Pancreas (tissue), 10 donors: Measurements from ENCODE around the gene SSBP2. TPM values are rescaled to one million over a fixed set of nuclear protein-coding genes. Genes with fewer than 3 reads are reported as not detected.

Experiments
- ATAC-seq, 4 donors: fragments of 200-7000 bp; cut with Tn5 transposase; one replicate each; pipeline versions ENCODE4 v1.8.0 to v1.9.1; 2020; ENCODE audit warnings: mild to moderate bottlenecking in 4 of 4, moderate library complexity in 4 of 4
- DNase-seq, 6 donors: peaks; one replicate each; pipeline ENCODE4 v3.0.0-alpha.2; 2020
- FAIRE-seq: peaks from 2 replicates; lab custom pipeline; 2012; peaks lifted over from hg19 to GRCh38; lab: Jason Lieb, UNC
- H3K27ac ChIP-seq, 4 donors: fragments of 200-600 bp; sonication (generic); 1 replicate in 3 of 4; 2 replicates in 1 of 4; pipeline versions ENCODE4 v1.5.0 to v1.8.0; 2020
- H3K27me3 ChIP-seq, 4 donors: fragments of 200-600 bp; one replicate each; pipeline ENCODE4 v1.8.0; 2021
- H3K36me3 ChIP-seq, 3 donors: fragments of 200-600 bp; sonication (generic) in 1 of 3; one replicate each; pipeline versions ENCODE4 v1.5.0 to v1.8.0; 2020 to 2021
- H3K4me1 ChIP-seq, 3 donors: fragments of 200-600 bp; one replicate each; pipeline ENCODE4 v1.8.0; 2021
- H3K4me3 ChIP-seq, 4 donors: fragments of 200-600 bp; sonication (generic) in 2 of 4; one replicate each; pipeline versions ENCODE4 v1.5.0 to v1.8.0; 2020 to 2021
- H3K9me3 ChIP-seq, 4 donors: fragments of 200-600 bp; one replicate each; pipeline ENCODE4 v1.8.0; 2021
- WGBS, 2 donors: extraction: QIAGEN DNeasy Blood & Tissue Kit; methylation state at CpG; one replicate each; pipeline ENCODE4 v1.1.7; 2013; 5-methylcytosine and 5-hydroxymethylcytosine counted together
- intact Hi-C, 3 donors: fragments of 100-400 bp; cut with DNase I; formaldehyde crosslinking; loops; one replicate each; pipeline versions ENCODE4 v1.11.1 to v1.14.2; 2022
- polyA plus RNA-seq, 2 donors: library from polyadenylated mRNA; stranded (reverse); fragments of 200-250 nt; gene quantifications; one replicate each; pipeline ENCODE4 v1.2.3, GENCODE V29; 2013
- total RNA-seq, 6 donors: library from RNA; stranded (reverse); fragmentation: NEBNext Ultra II Directional in 4 of 6; extraction: Animal tissue kit (Norgen Biotek cat#: 25700) in 4 of 6; gene quantifications; one replicate each; pipeline versions ENCODE4 v1.2.1 to v1.2.4, GENCODE V29; 2021 to 2023
- TF ChIP-seq, protein P1 (sequence below), 4 donors: fragments of 200-600 bp; sonication (generic) in 3 of 4; IDR thresholded peaks; one replicate each; pipeline versions ENCODE4 v1.5.0 to v1.8.0; 2021; ENCODE audit warnings: antibody characterized with exemption in 4 of 4
- donor health status: healthy with polysubstance abuse.
- donor health status: DM: no; HTN: no; CAD: no; lungs with moderate emphysema.
- donor health status: DM: no; HTN: no; CAD: no.
- donor health status: control.
- donor health status: control.
- donor health status: Bipolar disorder and iron deficiency.
- donor health status: DM: yes; HTN: yes; CAD: no.
- donor health status: DM: no; HTN: no; CAD: no.
- donor health status: DM: no; HTN: no; CAD: no.
- donor health status: DM: yes; HTN: yes; CAD: no.

The SSBP2 gene
- total and polyA plus RNA-seq, 8 donors: 8.6 to 20.7 (median 15.8) TPM

- H3K4me3 ChIP-seq: no peak overlapping the region
- FAIRE-seq (no peak), DNase-seq (no peak), ATAC-seq (no peak)
- H3K27ac ChIP-seq: no peak overlapping the region
- TF ChIP-seq, protein P1, sequence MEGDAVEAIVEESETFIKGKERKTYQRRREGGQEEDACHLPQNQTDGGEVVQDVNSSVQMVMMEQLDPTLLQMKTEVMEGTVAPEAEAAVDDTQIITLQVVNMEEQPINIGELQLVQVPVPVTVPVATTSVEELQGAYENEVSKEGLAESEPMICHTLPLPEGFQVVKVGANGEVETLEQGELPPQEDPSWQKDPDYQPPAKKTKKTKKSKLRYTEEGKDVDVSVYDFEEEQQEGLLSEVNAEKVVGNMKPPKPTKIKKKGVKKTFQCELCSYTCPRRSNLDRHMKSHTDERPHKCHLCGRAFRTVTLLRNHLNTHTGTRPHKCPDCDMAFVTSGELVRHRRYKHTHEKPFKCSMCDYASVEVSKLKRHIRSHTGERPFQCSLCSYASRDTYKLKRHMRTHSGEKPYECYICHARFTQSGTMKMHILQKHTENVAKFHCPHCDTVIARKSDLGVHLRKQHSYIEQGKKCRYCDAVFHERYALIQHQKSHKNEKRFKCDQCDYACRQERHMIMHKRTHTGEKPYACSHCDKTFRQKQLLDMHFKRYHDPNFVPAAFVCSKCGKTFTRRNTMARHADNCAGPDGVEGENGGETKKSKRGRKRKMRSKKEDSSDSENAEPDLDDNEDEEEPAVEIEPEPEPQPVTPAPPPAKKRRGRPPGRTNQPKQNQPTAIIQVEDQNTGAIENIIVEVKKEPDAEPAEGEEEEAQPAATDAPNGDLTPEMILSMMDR (IDR thresholded peaks at IDR 0.05): no peak
- H3K27me3 ChIP-seq: no peaks in the 10 kb centered on the region
- intact Hi-C loops: no loop called here
- H3K4me1 ChIP-seq: no peaks in the 10 kb centered on the region
- H3K36me3 ChIP-seq: no peaks in the 10 kb centered on the region
- no peaks in the 10 kb centered on the region for H3K9me3 ChIP-seq
- 95 to 99% methylated on average over 7 of the region's 7 CpGs for WGBS, 2 donors
Measured at GRCh38 chr5:81609810-81610375, 141.0 kb downstream of the SSBP2 start.

GRCh38 chr5:81608976-81609375, 141.9 kb downstream of the SSBP2 start:
- Histone ChIP-seq H3K4me1 (no peaks in the 10 kb centered on the region), H3K36me3 (no peaks in the 10 kb centered on the region), H3K27me3 (no peaks in the 10 kb centered on the region), H3K4me3 (no peak overlapping the region), H3K9me3 (no peaks in the 10 kb centered on the region), H3K27ac (no peak overlapping the region)
- no peak for DNase-seq
- FAIRE-seq: no peak
- ATAC-seq: no peak
- 98 to 100% methylated on average over 1 of the region's 1 CpG for WGBS, 2 donors
- intact Hi-C loops: no loop called here
- TF ChIP-seq, protein P1 (IDR thresholded peaks at IDR 0.05): no peak

GRCh38 chr5:81607693-81608092, 143.2 kb downstream of the SSBP2 start:
- no peak for FAIRE-seq
- ATAC-seq: no peak

GRCh38 chr5:81606150-81606549, 144.7 kb downstream of the SSBP2 start:
- DNase-seq: no peak
- H3K4me3 ChIP-seq: no peak overlapping the region
- no peaks in the 10 kb centered on the region for H3K27me3 ChIP-seq
- H3K36me3 ChIP-seq: no peaks in the 10 kb centered on the region
- WGBS, 2 donors: 92 to 95% methylated on average over 2 of the region's 2 CpGs
- H3K27ac ChIP-seq: no peak overlapping the region
- H3K9me3 ChIP-seq: no peaks in the 10 kb centered on the region
- no peak for FAIRE-seq
- no peaks in the 10 kb centered on the region for H3K4me1 ChIP-seq
- intact Hi-C loops: no loop called here
- TF ChIP-seq, protein P1 (IDR thresholded peaks at IDR 0.05): no peak
- no peak for ATAC-seq

More at GRCh38 chr5:81607693-81608092, 143.2 kb downstream of the SSBP2 start:
- Histone ChIP-seq H3K27me3 (no peaks in the 10 kb centered on the region), H3K27ac (no peak overlapping the region), H3K9me3 (no peaks in the 10 kb centered on the region), H3K36me3 (no peaks in the 10 kb centered on the region), H3K4me3 (no peak overlapping the region), H3K4me1 (no peaks in the 10 kb centered on the region)
- 90 to 94% methylated on average over 1 of the region's 1 CpG for WGBS, 2 donors
- DNase-seq: no peak
- intact Hi-C loops: no loop called here
- TF ChIP-seq, protein P1 (IDR thresholded peaks at IDR 0.05): no peak

GRCh38 chr5:81605299-81605698, 145.6 kb downstream of the SSBP2 start:
- H3K4me1 ChIP-seq: no peaks in the 10 kb centered on the region
- ATAC-seq (no peak), DNase-seq (no peak), FAIRE-seq (no peak)
- no peaks in the 10 kb centered on the region for H3K36me3 ChIP-seq
- no peak overlapping the region for H3K4me3 ChIP-seq
- intact Hi-C loops: no loop called here
- no peak overlapping the region for H3K27ac ChIP-seq
- no peaks in the 10 kb centered on the region for H3K9me3 ChIP-seq
- TF ChIP-seq, protein P1 (IDR thresholded peaks at IDR 0.05): no peak
- 96 to 100% methylated on average over 2 of the region's 2 CpGs for WGBS, 2 donors
- no peaks in the 10 kb centered on the region for H3K27me3 ChIP-seq
